HCT116 (cell line): ENCODE results near the gene CAMK2D. TPM values are rescaled to one million over a fixed set of nuclear protein-coding genes. Genes with fewer than 3 reads are reported as not detected.

Experiments used
- ATAC-seq: fragments of 200-7000 bp; cut with Tn5 transposase; 2 replicates; pipeline ENCODE4 v1.9.1; 2020; ENCODE audit warnings: mild to moderate bottlenecking, moderate library complexity
- BruUV-seq: library from RNA; stranded (reverse); fragments of 400-500 nt; replicated peaks from 2 replicates; lab custom pipeline; 2021; lab: Mats Ljungman, UMichigan
- CTCF ChIA-PET: fragments of 300-600 bp; sonication (Branson Sonifier 250); formaldehyde crosslinking; loops from one replicate; lab custom pipeline; 2021; ENCODE audit warnings: antibody characterized with exemption; lab: Charles Lee
- POLR2A ChIA-PET: fragments of 300-600, 350-600 bp; sonication (Branson Sonifier 250); formaldehyde crosslinking; loops from one replicate; lab custom pipeline; 2021; ENCODE audit warnings: antibody characterized with exemption; lab: Charles Lee
- RAD21 ChIA-PET, 2 experiments: fragments of 300-600 bp; sonication (Branson Sonifier 250); formaldehyde crosslinking; loops; one replicate each; lab custom pipeline; 2023; ENCODE audit warnings: low total read pairs in 2 of 2; ENCODE audit not compliant: uncharacterized antibody in 2 of 2, unreplicated experiment in 2 of 2, low non-redundant PET in 1 of 2; lab: Charles Lee
- DNase-seq: peaks from one replicate; pipeline ENCODE4 v3.0.0-alpha.2; 2010; ENCODE audit warnings: low read depth, low spot score
- H2AFZ ChIP-seq: fragments of 200-600 bp; shearing (Covaris generic), sonication (generic); 2 replicates; pipeline ENCODE4 v1.6.1; 2017; ENCODE audit warnings: low read depth, mixed run types, mixed read lengths, antibody characterized with exemption, low read length; ENCODE audit not compliant: poor library complexity, severe bottlenecking
- H3K27ac ChIP-seq: 2 replicates; pipeline ENCODE4 v1.5.1; 2012; ENCODE audit warnings: low read depth, low read length
- H3K27me3 ChIP-seq: fragments of 200-600 bp; sonication (generic); 2 replicates; pipeline ENCODE4 v1.6.1; 2016; ENCODE audit warnings: mixed run types, low read length, mixed read lengths; ENCODE audit not compliant: insufficient read depth
- H3K36me3 ChIP-seq, 2 experiments: fragments of 200-500 bp in 1 of 2; fragments of 200-600 bp in 1 of 2; sonication (Bioruptor generic) in 1 of 2; sonication (generic) in 1 of 2; 2 replicates each; pipeline versions ENCODE4 v1.5.1 to v1.6.1; 2014 to 2016; ENCODE audit warnings: low read length in 2 of 2, inconsistent platforms in 1 of 2, mixed read lengths in 1 of 2, mixed run types in 1 of 2; ENCODE audit not compliant: insufficient read depth in 2 of 2, control insufficient read depth in 1 of 2
- H3K4me1 ChIP-seq, 2 experiments: fragments of 200-600 bp in 1 of 2; sonication (generic) in 1 of 2; 2 replicates each; pipeline versions ENCODE4 v1.5.1 to v1.6.1; 2012 to 2017; ENCODE audit warnings: low read length in 2 of 2, inconsistent platforms in 1 of 2, mild to moderate bottlenecking in 1 of 2, mixed read lengths in 1 of 2, mixed run types in 1 of 2, moderate library complexity in 1 of 2; ENCODE audit not compliant: insufficient read depth in 2 of 2, control insufficient read depth in 1 of 2
- H3K4me2 ChIP-seq: fragments of 200-600 bp; sonication (generic); 2 replicates; pipeline ENCODE4 v1.6.1; 2017; ENCODE audit warnings: mixed run types, low read length, mixed read lengths
- H3K4me3 ChIP-seq, 2 experiments: fragments of 200-600 bp in 1 of 2; sonication (generic) in 1 of 2; replicated peaks in 1 of 2; 2 replicates each; pipeline ENCODE4 v1.5.1; 2011 to 2016; ENCODE audit warnings: low read length in 2 of 2, control low read depth in 1 of 2, low read depth in 1 of 2, mild to moderate bottlenecking in 1 of 2, mixed read lengths in 1 of 2, mixed run types in 1 of 2
- H3K79me2 ChIP-seq: fragments of 200-600 bp; sonication (generic); 2 replicates; pipeline ENCODE4 v1.6.1; 2017; ENCODE audit warnings: mild to moderate bottlenecking, mixed run types, low read length, moderate library complexity, mixed read lengths; ENCODE audit not compliant: insufficient read depth
- H3K9ac ChIP-seq: fragments of 200-600 bp; sonication (generic); 2 replicates; pipeline ENCODE4 v1.6.1; 2016; ENCODE audit warnings: low read length, mixed read lengths
- H3K9me2 ChIP-seq: fragments of 200-600 bp; sonication (generic), shearing (Covaris generic); 2 replicates; pipeline ENCODE4 v1.6.1; 2017; ENCODE audit warnings: mixed run types, mild to moderate bottlenecking, moderate library complexity; ENCODE audit not compliant: insufficient read depth
- H3K9me3 ChIP-seq, 2 experiments: fragments of 200-500 bp in 1 of 2; fragments of 200-600 bp in 1 of 2; sonication (Bioruptor generic) in 1 of 2; sonication (generic) in 1 of 2; 2 replicates each; pipeline ENCODE4 v1.6.1; 2014 to 2017; ENCODE audit warnings: low read length in 2 of 2, mixed read lengths in 2 of 2, inconsistent platforms in 1 of 2, low read depth in 1 of 2, mild to moderate bottlenecking in 1 of 2, mixed run types in 1 of 2, moderate library complexity in 1 of 2; ENCODE audit not compliant: control insufficient read depth in 1 of 2, insufficient read depth in 1 of 2
- H4K20me1 ChIP-seq: fragments of 200-600 bp; sonication (generic), shearing (Covaris generic); 2 replicates; pipeline ENCODE4 v1.6.1; 2017; ENCODE audit warnings: mixed run types, mild to moderate bottlenecking, moderate library complexity; ENCODE audit not compliant: insufficient read depth
- CEBPB ChIP-seq: IDR thresholded peaks from 2 replicates; pipeline ENCODE4 v1.6.1; 2012; ENCODE audit warnings: low read depth
- EZH2phosphoT487 ChIP-seq: fragments of 200-600 bp; IDR thresholded peaks from 2 replicates; pipeline ENCODE4 v1.6.1; 2018; ENCODE audit warnings: antibody characterized with exemption, borderline replicate concordance
- POLR2A ChIP-seq: IDR thresholded peaks from 2 replicates; pipeline ENCODE4 v1.7.0; 2011; ENCODE audit warnings: borderline replicate concordance; ENCODE audit not compliant: insufficient read depth, insufficient read length; ENCODE audit errors: extremely low read depth
- POLR2AphosphoS5 ChIP-seq: IDR thresholded peaks from 2 replicates; pipeline ENCODE4 v1.6.1; 2011; ENCODE audit warnings: mild to moderate bottlenecking, low read depth, low read length, moderate library complexity
- RAD21 ChIP-seq: IDR thresholded peaks from 2 replicates; pipeline ENCODE4 v1.6.1; 2012; ENCODE audit warnings: low read depth, mild to moderate bottlenecking
- SRF ChIP-seq: IDR thresholded peaks from 2 replicates; pipeline ENCODE4 v1.6.1; 2012; ENCODE audit warnings: low read depth
- TCF7L2 ChIP-seq: IDR thresholded peaks from 2 replicates; pipeline ENCODE4 v1.7.0; 2011; ENCODE audit warnings: borderline replicate concordance, inconsistent platforms; ENCODE audit not compliant: insufficient read depth, insufficient read length; ENCODE audit errors: extremely low read depth
- intact Hi-C: fragments of 100-400 bp; cut with micrococcal nuclease; formaldehyde crosslinking; loops from 2 replicates; pipeline ENCODE4 v1.10.0; 2022
- total RNA-seq: library from RNA; stranded (reverse); gene quantifications from one replicate; pipeline ENCODE4 v1.2.1, GENCODE V29; 2021; ENCODE audit not compliant: unreplicated experiment
- TF ChIP-seq, protein P1 (sequence below): IDR thresholded peaks from 2 replicates; pipeline ENCODE4 v1.6.1; 2012
- TF ChIP-seq, protein P2 (sequence below): IDR thresholded peaks from 2 replicates; pipeline ENCODE4 v1.6.1; 2012; ENCODE audit warnings: low read depth
- TF ChIP-seq, protein P3 (sequence below), 3 experiments: fragments of 200-600 bp in 1 of 3; sonication (generic) in 1 of 3; IDR thresholded peaks in 2 of 3; conservative IDR thresholded peaks in 1 of 3; 2 replicates each; pipeline ENCODE4 v1.5.1; 2012 to 2017; ENCODE audit warnings: low read depth in 2 of 3, low read length in 2 of 3, antibody characterized with exemption in 1 of 3, borderline replicate concordance in 1 of 3, control low read depth in 1 of 3, mild to moderate bottlenecking in 1 of 3, mixed read lengths in 1 of 3, mixed run types in 1 of 3, moderate library complexity in 1 of 3; ENCODE audit not compliant: insufficient read depth in 1 of 3
- TF ChIP-seq, protein P4 (sequence below): IDR thresholded peaks from 2 replicates; pipeline ENCODE4 v1.6.1; 2012

CAMK2D gene
- total RNA-seq, 1 experiment from 2014 or later = 67.0 TPM

DNA sequence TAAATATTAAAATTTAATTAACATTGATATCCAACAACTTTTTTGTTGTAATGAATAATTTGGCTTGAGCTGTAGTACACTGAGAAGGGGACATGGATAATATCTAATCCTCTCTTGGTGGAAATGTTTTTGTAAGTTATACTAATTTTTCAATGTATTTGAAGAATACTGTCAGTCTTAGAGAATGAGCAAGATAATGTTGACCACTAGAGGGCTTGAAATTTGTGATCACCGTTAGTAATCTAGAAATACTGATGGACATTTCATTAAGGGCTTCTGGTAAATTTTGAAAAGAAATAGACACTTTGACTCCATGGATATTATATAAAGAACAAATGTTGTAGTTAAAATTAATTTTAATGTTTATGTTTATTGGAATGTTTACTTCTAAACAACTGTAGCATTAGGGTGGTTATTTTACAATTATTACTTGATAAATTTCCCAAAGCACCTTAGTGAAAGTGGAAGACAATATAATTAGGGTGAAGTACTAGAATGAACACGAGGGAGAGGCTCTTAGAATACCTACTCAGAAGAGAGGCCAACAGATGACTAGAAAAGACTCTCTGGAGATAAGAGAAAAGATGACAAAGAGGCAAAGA is 20.0 kb upstream of the CAMK2D start:
- Histone ChIP-seq H4K20me1 (no peaks in the 10 kb centered on the region), H3K4me1 (no peaks in the 10 kb centered on the region), H3K27me3 (no peaks in the 10 kb centered on the region), H3K4me2 (no peak overlapping the region), H2AFZ (peak overlapping the region; percentile 95), H3K9ac (no peak overlapping the region), H3K4me3 (no peak overlapping the region), H3K27ac (no peak overlapping the region), H3K9me3 (no peaks in the 10 kb centered on the region), H3K79me2 (no peaks in the 10 kb centered on the region), H3K9me2 (no peaks in the 10 kb centered on the region; the same call in 1 of the 2 replicates), H3K36me3 (no peaks in the 10 kb centered on the region)
- BruUV-seq = no TSS peak
- TF ChIP-seq, protein P1, sequence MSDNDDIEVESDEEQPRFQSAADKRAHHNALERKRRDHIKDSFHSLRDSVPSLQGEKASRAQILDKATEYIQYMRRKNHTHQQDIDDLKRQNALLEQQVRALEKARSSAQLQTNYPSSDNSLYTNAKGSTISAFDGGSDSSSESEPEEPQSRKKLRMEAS = no peak
- TF ChIP-seq, protein P2, sequence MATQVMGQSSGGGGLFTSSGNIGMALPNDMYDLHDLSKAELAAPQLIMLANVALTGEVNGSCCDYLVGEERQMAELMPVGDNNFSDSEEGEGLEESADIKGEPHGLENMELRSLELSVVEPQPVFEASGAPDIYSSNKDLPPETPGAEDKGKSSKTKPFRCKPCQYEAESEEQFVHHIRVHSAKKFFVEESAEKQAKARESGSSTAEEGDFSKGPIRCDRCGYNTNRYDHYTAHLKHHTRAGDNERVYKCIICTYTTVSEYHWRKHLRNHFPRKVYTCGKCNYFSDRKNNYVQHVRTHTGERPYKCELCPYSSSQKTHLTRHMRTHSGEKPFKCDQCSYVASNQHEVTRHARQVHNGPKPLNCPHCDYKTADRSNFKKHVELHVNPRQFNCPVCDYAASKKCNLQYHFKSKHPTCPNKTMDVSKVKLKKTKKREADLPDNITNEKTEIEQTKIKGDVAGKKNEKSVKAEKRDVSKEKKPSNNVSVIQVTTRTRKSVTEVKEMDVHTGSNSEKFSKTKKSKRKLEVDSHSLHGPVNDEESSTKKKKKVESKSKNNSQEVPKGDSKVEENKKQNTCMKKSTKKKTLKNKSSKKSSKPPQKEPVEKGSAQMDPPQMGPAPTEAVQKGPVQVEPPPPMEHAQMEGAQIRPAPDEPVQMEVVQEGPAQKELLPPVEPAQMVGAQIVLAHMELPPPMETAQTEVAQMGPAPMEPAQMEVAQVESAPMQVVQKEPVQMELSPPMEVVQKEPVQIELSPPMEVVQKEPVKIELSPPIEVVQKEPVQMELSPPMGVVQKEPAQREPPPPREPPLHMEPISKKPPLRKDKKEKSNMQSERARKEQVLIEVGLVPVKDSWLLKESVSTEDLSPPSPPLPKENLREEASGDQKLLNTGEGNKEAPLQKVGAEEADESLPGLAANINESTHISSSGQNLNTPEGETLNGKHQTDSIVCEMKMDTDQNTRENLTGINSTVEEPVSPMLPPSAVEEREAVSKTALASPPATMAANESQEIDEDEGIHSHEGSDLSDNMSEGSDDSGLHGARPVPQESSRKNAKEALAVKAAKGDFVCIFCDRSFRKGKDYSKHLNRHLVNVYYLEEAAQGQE = no peak
- TF ChIP-seq, protein P3, sequence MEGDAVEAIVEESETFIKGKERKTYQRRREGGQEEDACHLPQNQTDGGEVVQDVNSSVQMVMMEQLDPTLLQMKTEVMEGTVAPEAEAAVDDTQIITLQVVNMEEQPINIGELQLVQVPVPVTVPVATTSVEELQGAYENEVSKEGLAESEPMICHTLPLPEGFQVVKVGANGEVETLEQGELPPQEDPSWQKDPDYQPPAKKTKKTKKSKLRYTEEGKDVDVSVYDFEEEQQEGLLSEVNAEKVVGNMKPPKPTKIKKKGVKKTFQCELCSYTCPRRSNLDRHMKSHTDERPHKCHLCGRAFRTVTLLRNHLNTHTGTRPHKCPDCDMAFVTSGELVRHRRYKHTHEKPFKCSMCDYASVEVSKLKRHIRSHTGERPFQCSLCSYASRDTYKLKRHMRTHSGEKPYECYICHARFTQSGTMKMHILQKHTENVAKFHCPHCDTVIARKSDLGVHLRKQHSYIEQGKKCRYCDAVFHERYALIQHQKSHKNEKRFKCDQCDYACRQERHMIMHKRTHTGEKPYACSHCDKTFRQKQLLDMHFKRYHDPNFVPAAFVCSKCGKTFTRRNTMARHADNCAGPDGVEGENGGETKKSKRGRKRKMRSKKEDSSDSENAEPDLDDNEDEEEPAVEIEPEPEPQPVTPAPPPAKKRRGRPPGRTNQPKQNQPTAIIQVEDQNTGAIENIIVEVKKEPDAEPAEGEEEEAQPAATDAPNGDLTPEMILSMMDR (IDR thresholded peaks at IDR 0.05 in 2 of 3, conservative IDR thresholded peaks at IDR 0.05 in 1 of 3; ENCODE audit: borderline replicate concordance in 1 of 3, insufficient read depth in 1 of 3, low read depth in 2 of 3, low read length in 2 of 3) = peak; percentile 39 to 75 (median 56); a peak in 5 of 6 replicates
- TF ChIP-seq, protein P4, sequence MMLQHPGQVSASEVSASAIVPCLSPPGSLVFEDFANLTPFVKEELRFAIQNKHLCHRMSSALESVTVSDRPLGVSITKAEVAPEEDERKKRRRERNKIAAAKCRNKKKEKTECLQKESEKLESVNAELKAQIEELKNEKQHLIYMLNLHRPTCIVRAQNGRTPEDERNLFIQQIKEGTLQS = no peak
- no peak for TF ChIP-seq POLR2AphosphoS5
- no peak for TF ChIP-seq POLR2A
- TF ChIP-seq SRF = no peak
- TF ChIP-seq CEBPB = no peak; the same call in 1 of the 2 replicates
- peak; percentile 51 for TF ChIP-seq RAD21
- TF ChIP-seq EZH2phosphoT487 = no peak
- no peak for TF ChIP-seq TCF7L2
- POLR2A ChIA-PET = no interaction called here
- DNase-seq (no peak), ATAC-seq (peak; percentile 71)
- CTCF ChIA-PET = no interaction called here
- RAD21 ChIA-PET = no interaction called here
- intact Hi-C loops = loop anchor here (5.0 to 10.0 kb wide), 3 partner anchors 291 to 913 kb away; no protein-coding TSS in a partner anchor
